ENCODE results near the gene MEAF6. TPM values are rescaled to one million over a fixed set of nuclear protein-coding genes. Genes with fewer than 3 reads are reported as not detected.
A peak's percentile ranks its signal among the peaks of the same experiment; 100 is the strongest.
"Not testable (repeated sequence)": the region's sequence is repeated elsewhere in the genome, so short reads cannot be mapped to it uniquely, and the experiment has no call there.

MEAF6 gene
- total RNA-seq (2014; rRNA removed; shearing (Covaris generic)): 44.4 and 62.8 TPM in 2 replicates

GRCh38 chr1:37514350-37515184 lies at the start of gene MEAF6:
Gene MEAF6, minus strand, starts transcription at chr1:37514766. Its CDS starts 20 bp downstream, at chr1:37514746.
- peak; percentile 78 for DNase-seq (ENCODE audit: low spot score)
- in situ Hi-C loops (cut with HindIII; ENCODE audit: low sequenced_read_pairs): no loop called here

GRCh38 chr1:37562984-37563383 lies 48.4 kb upstream of the MEAF6 start:
- in situ Hi-C loops (cut with HindIII; ENCODE audit: low sequenced_read_pairs): no loop called here
- no peak for DNase-seq (ENCODE audit: low spot score)

- no peak for DNase-seq (ENCODE audit: low spot score)
- in situ Hi-C loops (cut with HindIII; ENCODE audit: low sequenced_read_pairs): no loop called here
Observed at GRCh38 chr1:37561133-37562132, 46.9 kb upstream of the MEAF6 start.

GRCh38 chr1:37560401-37561132 lies 46.0 kb upstream of the MEAF6 start:
- in situ Hi-C loops (cut with HindIII; ENCODE audit: low sequenced_read_pairs): no loop called here
- DNase-seq (ENCODE audit: low spot score): no peak

DNA sequence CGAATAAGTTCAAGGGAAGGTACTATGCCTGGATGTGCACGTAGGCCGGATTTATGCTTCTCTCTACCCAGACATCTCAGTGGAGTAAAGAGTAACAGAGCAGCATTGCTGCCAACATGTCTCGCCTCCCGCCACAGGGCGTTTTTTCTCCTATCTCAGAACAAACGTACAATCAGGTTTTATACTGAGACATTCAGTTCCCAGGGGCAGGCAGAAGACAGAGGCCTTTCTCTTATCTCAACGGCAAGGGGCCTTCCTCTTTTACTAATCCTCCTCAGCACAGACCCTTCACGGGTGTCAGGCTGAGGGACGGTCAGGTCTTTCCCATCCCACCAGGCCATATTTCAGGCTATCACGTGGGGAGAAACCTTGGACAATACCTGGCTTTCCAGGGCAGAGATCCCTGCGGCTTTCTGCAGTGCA lies 45.4 kb upstream of the MEAF6 start:
- in situ Hi-C loops (cut with HindIII; ENCODE audit: low sequenced_read_pairs); DNase-seq (ENCODE audit: low spot score): not testable (repeated sequence)

DNA sequence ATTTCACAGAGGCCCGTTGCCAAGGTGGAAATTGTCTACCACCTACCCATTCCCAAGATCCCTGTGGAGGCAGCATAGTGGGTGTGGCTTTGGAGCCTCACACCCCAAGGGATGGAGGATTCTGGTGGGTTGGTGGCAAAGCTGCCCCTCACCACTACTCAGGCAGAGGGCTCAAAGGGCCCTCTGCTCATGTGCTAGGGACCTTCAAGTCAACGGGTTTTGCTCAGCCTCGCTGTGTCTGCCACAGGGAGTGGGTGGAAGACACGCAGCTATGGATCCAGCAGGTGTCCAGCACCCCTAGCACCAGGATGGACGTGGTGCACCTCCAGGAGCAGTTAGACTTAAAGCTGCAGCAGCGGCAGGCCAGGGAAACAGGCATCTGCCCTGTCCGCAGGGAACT lies 44.5 kb upstream of the MEAF6 start:
- in situ Hi-C loops (cut with HindIII; ENCODE audit: low sequenced_read_pairs): no loop called here
- no peak for DNase-seq (ENCODE audit: low spot score)

GRCh38 chr1:37558411-37558810 lies 43.8 kb upstream of the MEAF6 start:
- in situ Hi-C loops (cut with HindIII; ENCODE audit: low sequenced_read_pairs): no loop called here
- DNase-seq (ENCODE audit: low spot score): no peak

DNA sequence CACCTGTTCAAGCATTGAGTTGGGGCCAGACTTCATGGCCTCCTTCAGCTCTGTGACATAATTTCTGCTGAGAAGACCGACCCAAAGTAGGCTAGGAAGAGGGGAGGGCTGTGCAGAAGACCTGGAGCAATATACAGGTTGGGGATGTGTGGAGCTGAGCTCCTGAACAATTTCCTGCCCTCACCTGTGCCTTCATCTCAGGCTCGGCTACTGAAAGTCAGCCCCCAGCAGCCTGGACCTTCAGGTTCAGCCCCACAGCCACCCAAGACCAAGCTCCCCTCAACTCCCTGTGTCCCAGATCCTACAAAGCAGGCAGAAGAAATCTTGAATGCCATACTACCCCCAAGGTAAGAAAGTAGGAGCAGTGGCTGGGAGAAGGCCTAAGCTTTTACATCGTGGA lies 42.8 kb upstream of the MEAF6 start:
- in situ Hi-C loops (cut with HindIII; ENCODE audit: low sequenced_read_pairs): no loop called here

DNA sequence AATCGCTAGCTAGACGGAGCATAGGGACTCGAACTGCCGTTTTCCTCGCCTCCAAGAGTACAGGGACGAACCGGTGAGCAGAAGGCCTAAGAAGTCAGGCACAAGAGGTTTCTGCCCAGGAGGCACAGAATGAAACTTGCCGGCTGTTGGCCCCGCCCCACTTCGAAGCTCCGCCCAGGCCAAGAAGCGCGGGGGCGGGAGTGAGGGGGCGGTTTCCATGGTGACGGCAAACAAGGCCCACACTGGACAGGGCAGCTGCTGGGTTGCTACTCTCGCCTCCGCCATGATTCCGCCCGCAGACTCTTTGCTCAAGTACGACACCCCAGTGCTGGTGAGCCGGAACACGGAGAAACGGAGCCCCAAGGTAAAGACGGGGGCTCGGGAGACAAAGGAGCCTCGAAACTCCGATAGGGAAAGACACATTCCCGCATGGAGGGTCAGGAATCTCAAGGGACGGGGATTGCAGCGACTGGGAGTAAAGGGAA lies 42.2 kb upstream of the MEAF6 start, which contains the start of gene DNALI1:
DNALI1 (plus strand) TSS at position 229 of the 485 bp plus-strand sequence; CDS start at position 284, 55 bp downstream.
- DNase-seq (ENCODE audit: low spot score): peak; percentile 75
- in situ Hi-C loops (cut with HindIII; ENCODE audit: low sequenced_read_pairs): no loop called here

More for the DNA sequence above, 42.8 kb upstream of the MEAF6 start:
- DNase-seq (ENCODE audit: low spot score): no peak

DNA sequence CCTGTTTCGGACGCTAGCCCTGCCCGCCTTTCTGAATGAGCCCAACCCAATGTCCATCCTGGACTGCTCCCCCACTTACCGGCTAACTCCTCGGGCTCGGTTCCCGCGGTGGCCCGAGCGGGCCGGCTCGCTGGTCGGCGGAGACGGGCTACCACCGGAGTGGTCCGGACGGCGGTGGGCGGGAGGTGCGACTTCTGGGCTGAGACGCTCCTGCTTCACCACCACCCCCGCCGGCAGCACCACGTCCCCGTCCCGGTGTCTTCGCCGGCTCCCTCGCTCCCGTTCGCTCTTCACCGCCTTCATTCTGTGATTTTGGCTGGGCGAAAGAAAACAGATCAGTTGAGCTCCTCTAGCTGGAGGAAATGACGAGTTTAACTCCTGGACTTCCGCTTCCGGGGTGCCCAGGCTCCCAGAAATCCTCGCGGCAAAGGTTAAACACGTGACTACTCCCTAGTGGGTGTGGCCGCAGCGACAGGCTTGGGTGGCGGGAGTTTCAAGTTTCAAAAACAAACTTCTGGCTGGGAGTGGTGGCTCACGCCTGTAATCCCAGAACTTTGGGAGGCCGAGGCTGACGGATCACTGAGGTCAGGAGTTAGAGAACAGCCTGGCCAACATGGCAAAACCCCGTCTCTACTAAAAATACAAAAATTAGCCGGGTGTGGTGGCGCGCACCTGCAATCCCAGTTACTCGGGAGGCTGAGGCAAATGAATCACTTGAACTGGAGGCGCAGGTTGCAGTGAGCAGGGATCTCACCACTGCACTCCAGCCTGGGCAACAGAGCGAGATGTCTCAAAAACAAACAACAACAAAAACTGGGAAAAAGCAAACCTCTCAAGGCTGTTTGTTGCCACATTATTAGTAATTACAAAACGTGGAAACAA lies 39.6 kb upstream of the MEAF6 start, which contains the start of gene SNIP1:
SNIP1 (minus strand) TSS at position 367 of the 882 bp plus-strand sequence; CDS start at position 303, 64 bp downstream.
- in situ Hi-C loops (cut with HindIII; ENCODE audit: low sequenced_read_pairs): no loop called here
- DNase-seq (ENCODE audit: low spot score): peak; percentile 96

DNA sequence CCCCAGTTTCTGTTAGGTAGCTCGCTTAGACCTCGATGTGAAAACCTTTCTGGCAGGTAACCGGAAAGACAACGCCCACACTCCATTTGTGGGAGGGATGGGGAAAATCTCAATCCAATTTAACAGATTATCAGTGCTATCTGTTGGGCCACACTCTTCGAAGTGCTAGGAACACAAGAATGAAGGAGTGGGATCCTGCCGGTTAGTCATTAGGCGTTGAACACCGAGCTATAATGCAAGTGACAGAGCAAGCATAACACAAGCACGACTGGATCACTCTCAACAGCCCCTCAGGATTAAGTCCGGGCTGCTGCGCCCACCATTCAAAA lies 39.0 kb upstream of the MEAF6 start:
- in situ Hi-C loops (cut with HindIII; ENCODE audit: low sequenced_read_pairs): no loop called here
- DNase-seq (ENCODE audit: low spot score): no peak

GRCh38 chr1:37549341-37549740 lies 34.8 kb upstream of the MEAF6 start:
- DNase-seq (ENCODE audit: low spot score): no peak
- in situ Hi-C loops (cut with HindIII; ENCODE audit: low sequenced_read_pairs): no loop called here

- DNase-seq (ENCODE audit: low spot score): no peak
- in situ Hi-C loops (cut with HindIII; ENCODE audit: low sequenced_read_pairs): no loop called here
Observed at GRCh38 chr1:37545019-37545418, 30.5 kb upstream of the MEAF6 start.

DNA sequence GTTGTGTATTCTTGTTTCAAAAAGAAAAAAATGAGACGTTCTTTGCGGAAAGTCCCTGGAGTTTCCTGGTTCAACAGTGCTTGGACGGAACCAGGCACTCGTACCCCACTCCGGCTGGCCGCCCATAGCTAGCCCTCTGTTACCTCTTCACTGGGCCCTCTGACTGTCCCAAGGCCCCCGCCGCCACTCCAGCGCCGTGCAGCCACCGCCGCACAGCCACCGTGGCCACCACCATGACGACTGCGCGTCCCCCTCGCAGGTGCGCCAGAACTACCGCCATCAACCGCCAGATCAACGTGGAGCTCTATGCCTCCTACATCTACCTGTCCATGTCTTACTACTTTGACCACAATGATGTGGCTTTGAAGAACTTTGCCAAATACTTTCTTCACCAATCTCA lies 30.0 kb upstream of the MEAF6 start:
- in situ Hi-C loops (cut with HindIII; ENCODE audit: low sequenced_read_pairs): no loop called here
- DNase-seq (ENCODE audit: low spot score): no peak

DNA sequence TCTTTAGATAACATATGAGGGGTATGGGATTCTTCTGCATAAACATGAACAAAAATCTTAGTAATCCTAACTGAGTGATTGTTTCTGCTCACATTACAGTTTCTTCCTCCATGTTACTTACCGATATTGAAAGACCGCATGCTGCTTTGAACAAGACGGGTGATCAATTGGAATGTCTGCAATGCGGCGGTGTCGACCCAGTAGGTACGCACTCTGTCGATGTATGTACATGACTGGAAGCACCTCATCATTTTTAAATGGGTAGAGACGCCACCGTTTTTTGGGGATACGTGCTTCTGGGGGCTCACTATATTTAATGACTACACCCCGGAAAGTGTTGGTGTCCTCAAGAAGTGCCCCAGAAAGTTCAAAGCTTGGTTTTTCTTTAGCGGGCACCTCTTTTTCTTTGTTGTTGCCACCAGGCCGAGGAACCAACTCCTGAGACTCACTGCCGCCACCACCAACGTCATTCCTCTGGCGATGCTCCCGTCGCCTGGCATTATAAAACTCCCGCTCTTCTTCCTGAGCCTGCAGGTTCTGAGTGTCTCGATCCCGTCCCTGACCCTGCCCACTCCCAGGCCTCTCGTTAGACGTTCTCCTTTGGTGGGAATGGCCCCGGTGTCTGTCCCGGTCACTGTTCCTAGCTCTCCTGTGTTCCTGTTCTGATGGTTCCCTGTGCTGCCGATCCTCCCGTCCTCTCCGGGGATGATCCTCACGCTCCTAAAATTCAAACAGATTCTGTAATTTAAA lies 25.6 kb upstream of the MEAF6 start:
- in situ Hi-C loops (cut with HindIII; ENCODE audit: low sequenced_read_pairs): no loop called here
- no peak for DNase-seq (ENCODE audit: low spot score)

DNA sequence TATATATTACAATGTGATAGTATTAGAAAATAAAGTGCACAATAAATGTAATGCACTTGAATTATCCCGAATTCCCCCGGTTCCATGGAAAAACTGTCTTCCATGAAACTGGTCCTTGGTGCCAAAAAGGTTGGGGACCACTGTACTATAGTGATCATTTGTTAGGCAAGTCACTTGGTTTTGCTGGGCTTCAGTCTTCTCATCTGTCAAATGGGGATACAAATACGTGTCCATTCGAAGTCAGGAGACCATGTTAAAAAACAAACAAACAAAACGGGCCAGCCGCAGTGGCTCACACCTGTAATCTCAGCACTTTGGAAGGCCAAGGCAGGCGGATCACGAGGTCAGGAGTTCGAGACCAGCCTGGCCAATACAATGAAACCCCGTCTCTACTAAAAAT lies 24.6 kb upstream of the MEAF6 start:
- in situ Hi-C loops (cut with HindIII; ENCODE audit: low sequenced_read_pairs); DNase-seq (ENCODE audit: low spot score): not testable (repeated sequence)

- no peak for DNase-seq (ENCODE audit: low spot score)
- in situ Hi-C loops (cut with HindIII; ENCODE audit: low sequenced_read_pairs): no loop called here
Observed at GRCh38 chr1:37537378-37537777, 22.8 kb upstream of the MEAF6 start.

Measured in G401 (cell line).